Pancreas (tissue), 10 donors: ENCODE data around the gene LINC01488. TPM values are rescaled to one million over a fixed set of nuclear protein-coding genes. Genes with fewer than 3 reads are reported as not detected.

Source experiments
- ATAC-seq, 4 donors: fragments of 200-7000 bp; cut with Tn5 transposase; one replicate each; pipeline versions ENCODE4 v1.8.0 to v1.9.1; 2020; ENCODE audit warnings: mild to moderate bottlenecking in 4 of 4, moderate library complexity in 4 of 4
- DNase-seq, 6 donors: peaks; one replicate each; pipeline ENCODE4 v3.0.0-alpha.2; 2020
- FAIRE-seq: peaks from 2 replicates; lab custom pipeline; 2012; peaks lifted over from hg19 to GRCh38; lab: Jason Lieb, UNC
- H3K27ac ChIP-seq, 4 donors: fragments of 200-600 bp; sonication (generic); 1 replicate in 3 of 4; 2 replicates in 1 of 4; pipeline versions ENCODE4 v1.5.0 to v1.8.0; 2020
- H3K27me3 ChIP-seq, 4 donors: fragments of 200-600 bp; one replicate each; pipeline ENCODE4 v1.8.0; 2021
- H3K36me3 ChIP-seq, 3 donors: fragments of 200-600 bp; sonication (generic) in 1 of 3; one replicate each; pipeline versions ENCODE4 v1.5.0 to v1.8.0; 2020 to 2021
- H3K4me1 ChIP-seq, 3 donors: fragments of 200-600 bp; one replicate each; pipeline ENCODE4 v1.8.0; 2021
- H3K4me3 ChIP-seq, 4 donors: fragments of 200-600 bp; sonication (generic) in 2 of 4; one replicate each; pipeline versions ENCODE4 v1.5.0 to v1.8.0; 2020 to 2021
- H3K9me3 ChIP-seq, 4 donors: fragments of 200-600 bp; one replicate each; pipeline ENCODE4 v1.8.0; 2021
- WGBS, 2 donors: extraction: QIAGEN DNeasy Blood & Tissue Kit; methylation state at CpG; one replicate each; pipeline ENCODE4 v1.1.7; 2013; 5-methylcytosine and 5-hydroxymethylcytosine counted together
- intact Hi-C, 3 donors: fragments of 100-400 bp; cut with DNase I; formaldehyde crosslinking; loops; one replicate each; pipeline versions ENCODE4 v1.11.1 to v1.14.2; 2022
- polyA plus RNA-seq, 2 donors: library from polyadenylated mRNA; stranded (reverse); fragments of 200-250 nt; gene quantifications; one replicate each; pipeline ENCODE4 v1.2.3, GENCODE V29; 2013
- total RNA-seq, 6 donors: library from RNA; stranded (reverse); fragmentation: NEBNext Ultra II Directional in 4 of 6; extraction: Animal tissue kit (Norgen Biotek cat#: 25700) in 4 of 6; gene quantifications; one replicate each; pipeline versions ENCODE4 v1.2.1 to v1.2.4, GENCODE V29; 2021 to 2023
- TF ChIP-seq, protein P1 (sequence below), 4 donors: fragments of 200-600 bp; sonication (generic) in 3 of 4; IDR thresholded peaks; one replicate each; pipeline versions ENCODE4 v1.5.0 to v1.8.0; 2021; ENCODE audit warnings: antibody characterized with exemption in 4 of 4
- donor health status: healthy with polysubstance abuse.
- donor health status: DM: no; HTN: no; CAD: no; lungs with moderate emphysema.
- donor health status: DM: no; HTN: no; CAD: no.
- donor health status: control.
- donor health status: control.
- donor health status: Bipolar disorder and iron deficiency.
- donor health status: DM: yes; HTN: yes; CAD: no.
- donor health status: DM: no; HTN: no; CAD: no.
- donor health status: DM: no; HTN: no; CAD: no.
- donor health status: DM: yes; HTN: yes; CAD: no.

LINC01488 gene
- total and polyA plus RNA-seq, 8 donors, result not detected

DNA sequence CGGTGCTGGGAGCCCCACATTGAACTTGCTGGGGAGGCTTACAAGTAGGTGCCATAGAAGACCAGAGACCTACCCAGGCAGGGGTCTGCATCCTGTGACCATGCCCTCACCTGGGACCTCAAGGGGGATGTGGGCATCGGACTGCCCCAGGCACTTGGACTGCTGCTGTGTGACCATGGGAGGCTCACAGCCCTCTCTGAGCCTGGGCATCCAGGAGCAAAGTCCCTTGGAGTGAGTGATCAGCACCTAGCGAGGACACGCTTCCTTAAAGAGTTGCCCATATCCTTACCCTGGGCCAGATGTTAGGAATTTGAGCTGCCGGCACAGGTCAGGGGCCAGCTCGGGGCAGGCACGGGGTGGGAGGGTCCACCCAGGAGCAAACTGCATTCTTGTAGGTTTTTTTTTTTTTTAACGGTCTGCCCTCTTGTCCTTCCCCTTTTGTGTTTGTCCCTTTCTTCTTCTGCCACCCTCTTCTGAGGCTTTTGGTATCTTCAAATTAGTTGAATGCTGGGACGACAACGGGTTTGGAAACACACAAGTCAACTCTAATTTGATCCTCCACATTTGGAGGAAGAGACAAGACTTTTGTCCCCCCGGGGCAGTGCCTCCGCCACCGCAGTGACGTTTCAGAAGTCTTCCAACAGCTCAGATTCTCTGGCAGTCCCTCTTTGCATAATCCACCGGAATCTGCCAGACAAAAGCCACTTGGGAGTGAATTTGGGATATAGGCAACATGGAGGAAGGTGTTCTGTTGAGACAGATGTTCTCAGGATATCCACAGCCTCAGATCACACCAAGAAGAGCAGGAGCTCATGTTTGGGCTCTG lies 46.1 kb upstream of the LINC01488 start:
- no peak overlapping the region for H3K4me3 ChIP-seq
- intact Hi-C loops, result no loop called here
- H3K27me3 ChIP-seq, result no peaks in the 10 kb centered on the region
- FAIRE-seq (no peak), ATAC-seq (no peak), DNase-seq (peak in 1 of 6 donors; percentile 45)
- H3K27ac ChIP-seq, result no peak overlapping the region
- TF ChIP-seq, protein P1, sequence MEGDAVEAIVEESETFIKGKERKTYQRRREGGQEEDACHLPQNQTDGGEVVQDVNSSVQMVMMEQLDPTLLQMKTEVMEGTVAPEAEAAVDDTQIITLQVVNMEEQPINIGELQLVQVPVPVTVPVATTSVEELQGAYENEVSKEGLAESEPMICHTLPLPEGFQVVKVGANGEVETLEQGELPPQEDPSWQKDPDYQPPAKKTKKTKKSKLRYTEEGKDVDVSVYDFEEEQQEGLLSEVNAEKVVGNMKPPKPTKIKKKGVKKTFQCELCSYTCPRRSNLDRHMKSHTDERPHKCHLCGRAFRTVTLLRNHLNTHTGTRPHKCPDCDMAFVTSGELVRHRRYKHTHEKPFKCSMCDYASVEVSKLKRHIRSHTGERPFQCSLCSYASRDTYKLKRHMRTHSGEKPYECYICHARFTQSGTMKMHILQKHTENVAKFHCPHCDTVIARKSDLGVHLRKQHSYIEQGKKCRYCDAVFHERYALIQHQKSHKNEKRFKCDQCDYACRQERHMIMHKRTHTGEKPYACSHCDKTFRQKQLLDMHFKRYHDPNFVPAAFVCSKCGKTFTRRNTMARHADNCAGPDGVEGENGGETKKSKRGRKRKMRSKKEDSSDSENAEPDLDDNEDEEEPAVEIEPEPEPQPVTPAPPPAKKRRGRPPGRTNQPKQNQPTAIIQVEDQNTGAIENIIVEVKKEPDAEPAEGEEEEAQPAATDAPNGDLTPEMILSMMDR (IDR thresholded peaks at IDR 0.05), result no peak
- H3K4me1 ChIP-seq, result no peaks in the 10 kb centered on the region
- H3K36me3 ChIP-seq, result no peaks in the 10 kb centered on the region
- 65 to 77% methylated on average over 15 of the region's 15 CpGs for WGBS, 2 donors
- H3K9me3 ChIP-seq, result no peaks in the 10 kb centered on the region

- Histone ChIP-seq H3K27ac (peak overlapping the region in 2 of 4 donors; percentile 33 to 37), H3K36me3 (no peaks in the 10 kb centered on the region), H3K4me3 (no peak overlapping the region), H3K9me3 (no peaks in the 10 kb centered on the region), H3K27me3 (no peaks in the 10 kb centered on the region), H3K4me1 (no peaks in the 10 kb centered on the region)
- DNase-seq (peak in 1 of 6 donors; percentile 48), FAIRE-seq (no peak), ATAC-seq (no peak)
- WGBS, 2 donors, result 82 to 85% methylated on average over 22 of the region's 22 CpGs
- TF ChIP-seq, protein P1 (IDR thresholded peaks at IDR 0.05), result no peak
- intact Hi-C loops, result no loop called here
These were observed 45.2 kb upstream of the LINC01488 start for GRCh38 chr11:69436041-69436982.

GRCh38 chr11:69437001-69437875 lies 44.2 kb upstream of the LINC01488 start:
- Histone ChIP-seq H3K27me3 (no peaks in the 10 kb centered on the region), H3K4me3 (no peak overlapping the region), H3K27ac (peak overlapping the region in 2 of 4 donors; percentile 33 to 37), H3K4me1 (no peaks in the 10 kb centered on the region), H3K9me3 (no peaks in the 10 kb centered on the region), H3K36me3 (no peaks in the 10 kb centered on the region)
- 59 to 66% methylated on average over 15 of the region's 15 CpGs for WGBS, 2 donors
- no peak for FAIRE-seq
- intact Hi-C loops, result no loop called here
- DNase-seq, result peak in 4 of 6 donors; percentile 60 to 81 (median 66)
- ATAC-seq, result peak; percentile 62 to 90 (median 80)
- TF ChIP-seq, protein P1 (IDR thresholded peaks at IDR 0.05), result no peak

DNA sequence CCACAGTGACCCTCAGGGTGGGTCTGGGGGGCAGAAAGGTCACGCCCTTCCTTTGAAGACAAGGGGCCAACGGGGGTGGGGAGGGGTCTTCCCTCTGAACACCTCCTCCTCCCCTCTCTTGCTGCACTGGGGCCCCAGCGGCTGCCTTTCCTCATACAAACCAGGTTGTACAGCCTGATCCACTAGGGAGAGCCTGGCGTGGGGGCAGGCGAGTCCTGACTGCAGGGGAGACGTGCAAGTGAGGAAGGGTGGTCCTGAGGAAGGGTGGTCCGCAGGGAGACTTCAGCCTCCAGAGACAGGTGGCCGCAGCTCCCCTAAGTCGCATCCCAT lies 43.6 kb upstream of the LINC01488 start:
- Histone ChIP-seq H3K36me3 (no peaks in the 10 kb centered on the region), H3K9me3 (no peaks in the 10 kb centered on the region), H3K27me3 (no peaks in the 10 kb centered on the region), H3K27ac (no peak overlapping the region), H3K4me3 (no peak overlapping the region), H3K4me1 (peaks cover 0 to 2% (median 0%) of the 10 kb centered on the region in 3 donors)
- TF ChIP-seq, protein P1 (IDR thresholded peaks at IDR 0.05), result no peak
- WGBS, 2 donors, result 72 to 79% methylated on average over 9 of the region's 9 CpGs
- intact Hi-C loops, result no loop called here
- FAIRE-seq (no peak), DNase-seq (peak in 1 of 6 donors; percentile 34), ATAC-seq (no peak)
